NCI-H345 treated with DMSO at 0.1 percent for 48 hours (cell line): ENCODE data around the gene TRNT1.

Source experiments
- DNase-seq: peaks from one replicate; lab custom pipeline; 2025; ENCODE audit not compliant: unreplicated experiment; lab: John Stamatoyannopoulos, UW

Gene TRNT1

DNA sequence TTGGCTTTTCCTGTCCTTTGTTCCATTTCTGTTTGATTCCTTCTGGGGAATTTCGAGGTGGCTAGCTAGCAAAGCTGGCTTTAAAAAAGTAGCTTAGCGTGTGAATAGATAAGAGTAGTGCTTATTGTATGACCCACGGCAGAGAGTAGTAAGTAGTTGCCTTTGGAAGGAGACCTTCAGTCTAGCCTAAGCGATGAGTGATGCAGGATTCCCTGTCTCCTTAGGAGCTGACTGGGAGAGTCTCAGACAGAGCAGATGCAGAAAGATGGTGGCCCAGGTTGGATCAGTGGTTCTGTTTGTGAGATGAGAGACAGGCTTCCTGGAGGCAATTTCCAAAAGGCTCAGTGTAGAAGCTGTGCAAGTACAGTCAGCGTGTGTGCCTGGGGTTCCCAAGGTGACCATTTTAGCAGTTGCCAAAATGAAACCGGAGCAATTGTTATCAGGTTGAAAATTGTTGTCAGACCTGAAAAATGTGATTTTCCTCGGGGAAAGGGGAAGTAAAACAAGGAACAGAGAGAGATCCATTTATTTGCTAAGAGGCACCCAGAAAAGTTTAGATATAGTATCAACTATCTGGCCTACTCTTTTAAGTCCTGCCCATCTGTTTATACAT, 15.9 kb upstream of the TRNT1 start:
- no peak for DNase-seq

DNA sequence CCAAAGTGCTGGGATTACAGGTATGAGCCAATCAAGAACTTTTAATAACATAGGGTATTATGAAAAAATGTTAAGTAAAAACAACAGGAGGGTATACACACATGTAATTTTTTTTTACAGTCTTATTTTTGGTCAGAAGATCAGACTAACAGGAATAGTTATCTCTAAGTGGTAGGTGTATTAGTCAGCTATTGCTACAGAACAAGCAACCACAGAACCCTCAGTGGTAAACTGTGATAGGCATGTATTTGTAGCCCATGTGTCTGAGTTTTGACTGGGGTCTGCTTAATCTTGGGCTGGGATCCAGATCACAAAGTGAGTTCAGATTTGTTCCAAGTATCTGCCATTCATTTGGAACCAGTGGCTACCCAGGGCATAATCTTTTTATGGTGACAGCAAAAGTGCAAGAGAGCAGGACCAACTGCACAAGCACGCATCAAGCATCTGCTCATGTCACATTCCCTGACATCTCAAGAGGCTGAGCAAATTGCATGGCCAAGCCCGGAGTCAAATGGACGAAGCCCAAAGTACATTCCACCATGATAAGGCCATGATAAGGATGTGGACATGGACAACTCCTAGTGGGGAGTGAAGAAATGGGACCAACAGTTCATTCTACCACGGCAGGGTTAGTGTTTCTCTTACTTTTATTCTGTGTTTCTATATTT, 13.6 kb upstream of the TRNT1 start:
- no peak for DNase-seq

DNA sequence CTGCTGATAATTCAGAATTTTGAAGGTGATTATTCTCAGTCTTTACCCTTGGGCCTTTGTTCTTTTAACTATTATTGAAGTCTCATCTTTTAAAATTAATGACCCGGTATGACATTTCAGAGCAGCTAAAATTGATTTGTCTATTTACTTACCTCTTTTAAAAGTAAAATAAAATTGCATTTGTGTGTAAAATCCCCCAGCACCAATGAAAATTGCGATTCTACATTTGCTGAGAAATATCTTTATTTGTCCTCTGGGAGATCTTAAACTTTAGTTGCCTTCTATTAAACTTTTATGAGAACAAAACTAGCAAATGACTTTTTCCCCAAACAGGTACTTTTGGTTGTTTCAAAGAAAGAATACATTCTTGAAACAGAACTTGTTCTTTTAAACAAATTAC, 9.1 kb upstream of the TRNT1 start:
- no peak for DNase-seq

DNA sequence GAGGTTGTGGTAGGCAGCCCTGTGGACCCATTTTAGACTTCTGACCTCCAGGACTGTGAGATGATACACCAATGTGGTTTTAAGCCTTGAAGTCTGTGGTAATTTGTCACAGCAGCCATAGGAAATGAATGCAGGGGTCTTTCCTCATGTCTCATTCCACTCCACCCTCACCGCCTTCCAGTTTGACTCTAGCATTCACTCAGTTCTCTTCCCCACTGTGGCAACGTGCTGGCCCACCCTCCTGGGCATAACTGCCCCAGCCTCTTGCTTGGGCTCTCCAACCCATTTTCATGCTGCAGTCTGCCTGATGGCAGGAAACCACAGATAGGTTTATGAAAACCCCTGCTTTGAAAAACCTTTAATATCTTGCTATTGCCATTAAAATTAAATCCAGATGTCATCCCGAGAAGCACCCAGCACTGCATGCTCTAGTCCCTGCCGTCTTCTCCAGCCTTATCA, 7.3 kb upstream of the TRNT1 start:
- DNase-seq: no peak

DNA sequence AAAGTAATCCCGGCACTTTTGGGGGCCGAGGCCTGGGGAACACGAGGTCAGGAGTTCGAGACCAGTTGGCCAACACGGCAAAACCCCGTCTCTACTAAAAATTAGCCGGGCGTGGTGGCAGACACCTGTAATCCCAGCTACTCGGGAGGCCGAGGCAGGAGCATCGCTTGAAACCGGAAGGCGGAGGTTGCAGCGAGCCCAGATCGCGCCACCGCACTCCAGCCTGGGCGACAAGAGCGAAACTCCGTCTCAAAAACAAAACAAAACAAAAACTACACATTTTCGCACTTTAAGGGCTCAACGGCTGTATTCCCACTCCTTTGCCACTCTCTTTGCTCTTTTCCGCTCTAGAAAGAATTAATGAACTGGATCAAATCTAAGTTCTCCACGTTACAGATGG, 763 bp upstream of the TRNT1 start:
- no peak for DNase-seq

DNA sequence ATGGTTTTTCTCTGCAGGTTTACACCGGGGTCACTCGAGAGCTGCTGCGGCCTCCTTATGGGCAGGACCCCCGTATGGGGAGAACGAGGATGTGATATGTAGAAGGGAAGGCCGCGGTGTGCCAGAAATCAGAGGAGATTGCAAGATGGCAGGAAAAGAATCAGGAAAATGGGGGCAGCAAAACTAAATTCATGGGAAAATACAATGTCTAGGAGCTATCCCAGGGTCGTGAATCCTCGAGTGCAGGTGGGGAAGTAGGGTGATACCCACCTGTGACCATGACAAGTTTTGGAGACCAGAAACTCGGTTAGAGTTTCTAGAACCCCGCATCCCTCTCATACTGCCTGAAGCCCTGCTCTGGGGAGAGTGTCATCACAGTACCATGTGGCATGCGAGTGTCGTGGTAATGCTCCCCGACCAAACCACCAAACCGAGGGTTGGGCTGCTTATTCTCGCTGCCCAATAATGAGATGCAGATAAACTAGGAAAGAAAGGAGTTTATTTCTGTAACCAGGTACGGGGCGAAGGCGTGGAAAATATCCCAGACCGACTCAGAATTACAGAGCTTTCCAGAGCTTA, 781 bp downstream of the TRNT1 start:
- DNase-seq: no peak

DNA sequence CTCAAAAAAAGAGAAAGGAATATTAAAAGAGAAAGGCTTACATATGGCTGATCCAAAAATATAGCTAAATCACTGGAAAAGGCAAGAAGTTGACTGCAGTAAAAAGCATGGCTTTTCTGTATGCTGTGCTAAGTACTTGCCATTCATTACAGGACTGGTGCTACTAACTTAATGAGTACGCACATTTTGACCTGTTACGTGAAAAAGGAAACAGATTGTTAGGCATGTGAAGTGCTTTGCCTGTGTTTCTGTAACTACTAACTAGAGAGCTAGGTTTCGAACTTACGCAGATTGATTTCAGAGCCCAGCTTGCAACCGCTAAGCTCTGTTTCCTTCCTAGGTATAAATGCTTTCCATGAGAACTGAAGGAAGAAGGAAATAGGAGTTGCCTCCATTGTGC, 2.8 kb downstream of the TRNT1 start:
- DNase-seq: no peak

DNA sequence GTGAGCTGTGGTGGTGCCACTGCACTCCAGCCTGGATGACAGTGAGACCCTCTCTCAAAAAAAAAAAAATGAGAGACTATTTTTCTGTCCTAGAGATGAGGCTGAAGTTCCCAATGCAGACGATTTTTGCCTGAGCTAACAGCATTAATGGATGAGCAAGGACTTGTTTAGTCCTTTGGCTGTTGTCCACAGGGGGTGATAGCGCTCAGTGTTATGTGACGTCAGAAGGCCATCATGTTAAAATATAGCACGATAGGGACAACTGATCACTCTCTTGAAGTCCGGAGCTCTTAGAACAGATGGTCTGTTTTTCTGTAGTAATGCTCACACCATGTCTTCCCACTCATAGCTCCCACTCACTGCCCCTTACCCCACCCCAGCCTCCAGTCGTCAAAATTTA, 6.8 kb downstream of the TRNT1 start:
- DNase-seq: no peak

DNA sequence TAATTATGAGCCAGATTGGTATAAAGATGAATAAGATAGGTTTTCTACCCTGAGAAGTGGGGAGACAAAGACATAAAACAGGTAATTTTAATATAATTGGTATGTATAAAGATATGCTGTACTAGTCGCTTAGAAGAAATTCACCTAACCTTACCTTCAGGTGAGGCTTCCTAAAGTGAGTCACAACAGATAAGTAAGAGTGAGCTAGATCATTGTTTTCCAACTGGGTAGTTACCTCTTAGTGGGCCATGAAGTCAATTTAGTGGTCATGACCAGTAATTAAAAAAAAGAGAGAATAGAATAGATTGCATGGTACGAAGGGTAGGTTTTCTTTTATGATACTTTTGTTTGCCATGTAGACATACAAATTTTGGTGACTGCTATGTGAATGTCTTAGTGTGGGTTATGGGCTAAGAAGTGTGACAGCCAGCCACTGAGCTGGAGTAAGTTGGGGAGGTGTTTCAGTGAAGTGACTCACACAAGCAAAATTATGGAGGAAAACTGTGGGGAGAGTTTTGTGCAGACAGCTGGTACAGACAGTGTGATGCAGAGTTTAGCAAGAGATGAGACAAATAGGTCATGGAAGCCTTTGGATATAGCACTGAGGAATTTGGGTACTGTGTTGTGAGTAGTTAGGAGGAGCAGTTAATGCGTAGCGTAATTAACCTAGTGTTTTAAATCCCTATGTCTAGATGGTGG, 8.2 kb downstream of the TRNT1 start:
- DNase-seq: no peak

DNA sequence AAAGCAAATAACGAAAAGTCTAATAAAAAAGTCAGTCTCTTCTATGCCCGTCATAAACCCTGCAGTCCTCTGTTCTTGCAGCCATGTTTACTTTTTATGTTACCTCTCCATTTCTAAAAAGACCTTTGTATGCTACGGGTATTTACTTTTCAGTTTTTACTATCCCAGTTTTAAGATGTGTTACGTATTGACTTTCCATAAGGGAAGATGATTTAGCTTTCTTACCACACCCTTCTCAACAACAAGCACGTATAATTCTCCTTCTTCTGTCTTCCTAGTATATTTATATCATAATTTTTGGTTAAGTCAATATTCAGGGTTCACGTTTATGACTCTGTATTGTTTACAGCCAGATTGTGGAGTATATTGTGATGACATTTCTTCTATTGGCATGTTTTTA, 10.8 kb downstream of the TRNT1 start:
- no peak for DNase-seq

DNA sequence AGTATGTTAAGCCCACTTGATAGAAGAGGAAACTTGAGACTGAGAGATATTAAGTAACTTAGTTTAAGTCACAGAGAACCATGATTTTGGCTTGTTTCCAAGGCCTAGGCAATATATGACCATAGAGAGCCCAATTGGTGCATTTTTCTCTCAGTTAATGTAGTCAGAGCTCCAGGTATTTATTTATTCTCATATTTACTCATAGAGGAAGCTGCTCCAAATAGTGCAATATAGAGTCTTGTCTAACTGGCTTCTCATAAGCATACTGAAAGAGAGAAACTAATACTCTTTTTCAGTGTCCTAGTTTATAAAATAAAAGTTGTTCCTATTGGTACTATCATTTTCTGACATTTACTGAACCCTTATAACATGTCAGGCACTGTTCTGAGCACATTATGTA, 15.2 kb downstream of the TRNT1 start:
- no peak for DNase-seq

DNA sequence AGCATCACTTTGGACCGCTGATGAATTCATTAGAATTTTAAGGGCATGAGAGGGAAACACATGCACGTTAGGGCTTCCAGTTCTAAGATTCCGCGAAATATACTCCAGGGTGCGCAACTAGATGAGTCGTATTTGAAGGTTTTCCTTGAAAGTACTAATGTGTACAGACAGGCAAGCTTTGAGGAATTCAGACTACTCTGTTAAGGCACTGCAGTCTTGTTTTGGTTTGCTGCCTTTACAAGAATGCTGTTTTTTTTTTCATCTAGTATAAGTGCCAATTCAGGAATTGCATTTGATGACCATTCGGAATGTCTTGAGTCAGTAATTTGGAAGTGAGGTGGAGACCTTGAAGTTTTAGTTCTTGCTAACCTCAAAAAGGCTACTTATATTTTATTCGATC, 19.1 kb downstream of the TRNT1 start:
- no peak for DNase-seq

DNA sequence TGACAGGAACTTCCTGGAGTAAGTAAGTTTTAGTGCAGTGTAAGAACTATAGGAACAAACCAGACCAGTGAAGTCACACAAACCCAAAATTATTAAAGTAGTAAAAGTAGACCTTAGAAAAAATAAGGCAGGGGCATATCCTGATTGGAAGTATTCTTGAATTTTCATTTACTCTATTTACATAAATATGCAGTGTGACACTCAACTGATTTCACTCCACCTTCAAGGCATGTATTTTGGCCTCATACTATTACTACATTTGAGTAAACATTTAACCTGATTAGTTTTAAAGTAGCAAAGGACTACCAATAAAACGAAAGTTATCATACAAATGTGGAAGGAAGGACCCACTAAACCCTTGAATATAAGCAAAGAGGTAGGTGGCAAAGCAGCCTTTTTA, 22.8 kb downstream of the TRNT1 start:
- DNase-seq: no peak

DNA sequence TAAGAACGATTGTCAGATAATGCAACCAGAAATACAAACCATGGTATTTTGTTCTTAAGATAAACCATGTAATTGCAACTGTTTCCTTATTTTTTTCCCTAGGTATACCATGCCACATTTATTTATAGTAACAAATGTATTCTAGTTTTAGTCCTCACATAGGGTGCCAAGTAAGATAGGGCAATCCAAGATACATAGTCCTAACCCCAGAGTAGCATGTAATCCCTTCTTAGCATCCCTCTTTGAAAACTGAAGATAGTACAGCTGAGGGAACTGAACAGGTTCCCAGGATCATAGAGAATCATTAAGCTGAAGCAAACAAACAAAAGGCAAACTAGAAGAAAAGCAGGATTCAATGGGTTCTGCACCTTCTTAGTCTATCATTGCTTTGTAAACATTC, 24.8 kb downstream of the TRNT1 start:
- DNase-seq: no peak

DNA sequence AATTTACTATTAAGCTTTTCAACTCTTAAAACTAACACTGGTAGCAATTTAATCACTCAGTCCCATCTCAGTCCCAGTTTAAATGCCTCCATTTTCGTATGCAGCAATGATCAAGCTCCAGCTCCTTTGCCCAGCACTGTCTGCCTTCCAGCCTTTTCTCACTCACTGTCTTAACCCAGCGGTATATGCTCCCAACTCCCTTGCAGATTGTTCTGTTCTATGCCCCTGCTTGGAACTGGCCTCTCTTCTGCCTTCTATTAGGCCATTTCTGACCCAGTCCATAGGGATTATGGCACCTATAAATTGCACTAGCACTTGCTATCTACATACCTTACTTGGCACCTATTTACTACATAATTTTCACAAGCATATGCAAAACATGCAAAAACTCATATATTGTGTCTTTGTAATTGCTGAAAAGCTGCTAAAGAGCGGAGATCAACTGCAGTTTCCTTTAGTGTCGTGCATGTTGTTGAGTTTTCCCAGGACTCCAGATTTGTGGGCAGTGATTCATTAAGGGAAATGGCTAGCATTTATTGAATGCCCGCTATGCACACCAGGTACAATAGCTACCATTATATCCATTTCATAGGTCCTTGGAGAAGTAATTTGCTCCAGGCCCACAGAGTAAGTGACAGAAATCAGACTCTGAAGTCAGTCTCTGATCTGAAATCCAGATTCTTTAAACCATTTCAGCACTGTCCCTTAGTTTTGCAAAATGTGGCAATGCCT, 28.3 kb downstream of the TRNT1 start:
- no peak for DNase-seq

DNA sequence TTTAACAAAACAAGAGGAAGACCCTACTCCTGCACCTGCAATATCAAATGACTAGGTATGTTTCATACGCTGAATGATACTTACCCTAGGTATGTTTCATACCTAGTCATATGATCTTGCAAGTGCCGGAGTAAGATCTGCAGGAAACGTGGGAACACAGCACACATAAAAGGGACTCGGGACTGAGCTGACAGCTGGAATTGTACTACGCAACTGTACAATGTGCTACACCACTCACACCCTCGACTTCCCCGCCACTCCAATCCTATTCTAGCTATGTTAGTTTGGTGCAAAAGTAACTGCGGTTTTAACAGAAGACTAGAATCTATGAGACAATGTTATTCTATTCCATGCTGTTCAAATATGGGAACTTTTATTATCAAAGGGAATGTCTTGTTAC, 30.7 kb downstream of the TRNT1 start:
- DNase-seq: no peak

DNA sequence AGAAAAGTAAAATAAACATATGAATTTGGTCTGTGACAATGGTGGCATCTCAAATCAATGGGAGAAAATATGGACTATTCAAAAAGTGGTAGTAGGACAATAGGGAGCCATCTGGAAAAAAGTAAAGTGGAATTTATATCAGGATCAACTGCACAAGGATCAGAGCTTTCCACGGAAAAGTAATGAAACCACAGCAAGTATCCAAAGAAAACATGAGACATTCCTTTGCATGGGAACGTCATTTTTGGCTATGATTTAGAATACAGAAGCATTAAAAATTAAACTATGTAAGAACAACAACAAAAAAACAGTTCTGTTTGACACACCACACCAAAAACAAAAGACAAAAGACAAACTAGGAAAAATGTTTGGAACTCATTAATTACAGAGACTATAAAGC, 34.1 kb downstream of the TRNT1 start:
- no peak for DNase-seq

DNA sequence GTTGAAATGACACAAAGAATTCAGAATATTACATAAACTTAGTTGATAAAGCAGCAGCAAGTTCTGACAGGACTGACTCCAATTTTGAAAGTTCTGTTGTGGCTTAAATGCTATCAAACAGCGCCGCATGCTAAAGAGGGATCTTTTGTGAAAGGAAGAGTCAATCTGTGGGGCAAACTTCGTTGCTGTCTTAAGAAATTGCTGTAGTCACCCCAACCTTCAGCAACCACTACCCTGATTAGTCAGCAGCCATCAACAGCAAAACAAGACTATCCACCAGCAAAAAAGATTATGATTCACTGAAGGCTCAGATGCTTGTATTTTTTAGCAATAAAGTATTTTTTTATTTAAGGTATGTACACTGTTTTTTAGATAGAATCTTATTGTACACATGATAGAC, 38.5 kb downstream of the TRNT1 start:
- no peak for DNase-seq

DNA sequence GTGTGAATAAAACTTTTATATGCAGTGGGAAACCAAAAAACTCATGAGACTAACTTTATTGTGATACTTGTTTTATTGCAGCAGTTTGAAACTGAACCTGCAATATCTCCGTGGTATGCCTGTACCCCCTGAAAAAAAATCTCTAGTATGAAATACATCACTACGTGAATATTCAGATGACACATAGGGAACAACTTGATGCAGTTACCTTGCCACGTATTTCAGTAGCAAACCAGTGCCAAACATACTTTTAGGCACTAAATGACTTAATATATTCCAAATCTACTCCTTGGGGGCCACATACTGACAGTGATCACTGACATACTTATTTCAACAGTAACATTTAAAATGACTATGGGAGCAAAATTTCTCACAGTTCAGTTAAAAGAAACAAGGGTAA, 38.9 kb downstream of the TRNT1 start:
- DNase-seq: no peak

DNA sequence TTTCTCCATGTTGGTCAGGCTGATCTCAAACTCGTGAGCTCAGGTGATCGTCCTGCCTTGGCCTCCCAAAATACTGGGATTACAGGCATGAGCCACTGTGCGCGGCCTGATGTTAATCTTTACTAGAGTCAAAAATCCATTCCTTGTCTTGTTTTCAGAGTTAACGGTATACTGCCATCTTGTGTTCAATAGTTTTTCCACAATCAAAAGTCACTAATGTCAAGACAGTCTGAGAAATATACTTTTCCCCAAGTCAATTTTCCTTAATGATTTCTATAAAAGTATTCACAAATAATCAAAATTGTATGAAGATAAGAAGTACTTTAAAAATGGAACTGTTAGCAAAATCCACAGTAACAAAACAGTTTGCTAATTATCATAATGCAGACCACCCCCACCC, 44.3 kb downstream of the TRNT1 start:
- no peak for DNase-seq

DNA sequence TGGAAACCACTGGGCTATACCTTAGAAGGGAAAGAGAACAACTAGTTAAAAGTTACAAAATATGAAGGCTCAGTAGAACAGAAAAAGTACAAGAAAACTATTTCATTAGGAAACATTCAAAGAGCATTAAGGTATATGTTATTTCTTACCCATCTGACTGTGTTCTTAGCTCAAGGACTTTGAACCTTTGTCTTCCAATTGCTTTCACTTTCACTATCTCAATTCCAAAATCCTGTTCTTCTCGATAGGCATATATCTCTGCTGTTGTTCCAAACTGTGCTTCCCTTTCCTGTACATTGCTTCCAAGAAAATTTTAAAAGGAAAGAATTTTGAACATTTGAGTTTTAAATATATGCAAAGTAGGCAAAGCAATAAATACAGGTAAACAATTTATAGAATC, 45.9 kb downstream of the TRNT1 start:
- no peak for DNase-seq
